ENCODE data around the gene TPPP2.

DNA sequence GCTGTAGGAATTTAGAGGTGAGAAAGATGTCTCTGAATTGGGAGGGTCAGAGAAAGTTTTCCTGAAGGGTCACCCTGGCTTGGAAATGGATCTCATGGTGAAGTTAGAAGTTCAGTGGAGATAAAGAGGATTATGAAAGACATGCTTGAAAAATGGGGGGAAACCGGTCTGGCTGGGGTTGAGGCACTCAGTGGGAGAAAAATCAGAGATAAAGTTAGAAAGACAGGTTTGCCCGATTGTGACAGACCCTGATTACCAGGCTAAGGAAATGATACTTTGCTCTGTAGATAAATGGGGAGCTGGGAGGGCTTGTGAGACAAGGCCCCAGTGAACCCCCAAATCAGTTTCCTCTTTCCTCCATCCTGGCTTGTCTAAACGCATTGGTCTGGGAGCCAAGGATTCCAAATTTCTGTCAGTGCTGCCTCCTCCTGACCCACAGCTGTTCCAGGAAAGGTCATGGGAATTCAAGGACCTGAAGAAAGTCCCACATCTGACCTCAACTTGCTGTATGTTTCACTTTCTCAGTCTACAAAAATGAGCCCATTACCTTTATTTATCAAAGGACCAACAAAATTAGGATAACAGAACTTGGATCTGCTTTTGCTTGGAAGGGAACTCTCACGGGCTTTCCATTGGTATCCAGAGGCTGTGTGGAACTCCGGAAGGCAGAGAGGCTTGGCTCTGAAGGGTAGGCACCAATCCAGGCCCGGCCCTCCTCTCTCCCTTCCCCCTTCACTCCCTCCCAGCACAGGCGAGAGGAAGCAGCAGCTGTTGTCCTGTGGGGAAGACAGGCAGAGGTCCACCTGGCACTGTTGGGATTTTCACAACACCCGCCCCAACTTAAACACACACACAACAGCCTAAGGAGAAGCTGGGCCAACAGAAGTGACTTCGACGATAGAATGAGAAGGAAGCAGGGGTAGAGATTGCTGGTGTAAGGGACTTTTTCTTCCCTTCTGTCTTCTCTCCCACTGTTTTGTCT, 8.7 kb downstream of the TPPP2 start:
- peak; percentile 41 to 44 for TF ChIP-seq POLR2A (IDR thresholded peaks at IDR 0.05)
- TF ChIP-seq, protein P1, sequence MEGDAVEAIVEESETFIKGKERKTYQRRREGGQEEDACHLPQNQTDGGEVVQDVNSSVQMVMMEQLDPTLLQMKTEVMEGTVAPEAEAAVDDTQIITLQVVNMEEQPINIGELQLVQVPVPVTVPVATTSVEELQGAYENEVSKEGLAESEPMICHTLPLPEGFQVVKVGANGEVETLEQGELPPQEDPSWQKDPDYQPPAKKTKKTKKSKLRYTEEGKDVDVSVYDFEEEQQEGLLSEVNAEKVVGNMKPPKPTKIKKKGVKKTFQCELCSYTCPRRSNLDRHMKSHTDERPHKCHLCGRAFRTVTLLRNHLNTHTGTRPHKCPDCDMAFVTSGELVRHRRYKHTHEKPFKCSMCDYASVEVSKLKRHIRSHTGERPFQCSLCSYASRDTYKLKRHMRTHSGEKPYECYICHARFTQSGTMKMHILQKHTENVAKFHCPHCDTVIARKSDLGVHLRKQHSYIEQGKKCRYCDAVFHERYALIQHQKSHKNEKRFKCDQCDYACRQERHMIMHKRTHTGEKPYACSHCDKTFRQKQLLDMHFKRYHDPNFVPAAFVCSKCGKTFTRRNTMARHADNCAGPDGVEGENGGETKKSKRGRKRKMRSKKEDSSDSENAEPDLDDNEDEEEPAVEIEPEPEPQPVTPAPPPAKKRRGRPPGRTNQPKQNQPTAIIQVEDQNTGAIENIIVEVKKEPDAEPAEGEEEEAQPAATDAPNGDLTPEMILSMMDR (IDR thresholded peaks at IDR 0.05 in 4 of 5, conservative IDR thresholded peaks at IDR 0.05 in 1 of 5) = peak in 1 of 5 experiments; percentile 12

All from gastrocnemius medialis (tissue), 4 donors.